Left ventricle myocardium superior (tissue), 1 donor: ENCODE results near the gene TRPM1. TPM values are rescaled to one million over a fixed set of nuclear protein-coding genes. Genes with fewer than 3 reads are reported as not detected.

Source experiments
- ATAC-seq: fragments of 200-7000 bp; cut with Tn5 transposase; one replicate; pipeline ENCODE4 v1.9.1; 2020; ENCODE audit warnings: mild to moderate bottlenecking, moderate library complexity
- DNase-seq: peaks from one replicate; pipeline ENCODE4 v3.0.0-alpha.2; 2020
- intact Hi-C: fragments of 100-400 bp; cut with micrococcal nuclease; formaldehyde crosslinking; loops from one replicate; pipeline ENCODE4 v1.11.0; 2022
- total RNA-seq: library from RNA; stranded (reverse); fragmentation: NEBNext Ultra II Directional; extraction: Animal tissue kit (Norgen Biotek cat#: 25700); gene quantifications from one replicate; pipeline ENCODE4 v1.2.1, GENCODE V29; 2021
- donor health status: DM: no; HTN: yes; CAD: no; lungs with severe emphysema.

Gene TRPM1
- total RNA-seq, 1 donor from 2014 or later: not detected

DNA sequence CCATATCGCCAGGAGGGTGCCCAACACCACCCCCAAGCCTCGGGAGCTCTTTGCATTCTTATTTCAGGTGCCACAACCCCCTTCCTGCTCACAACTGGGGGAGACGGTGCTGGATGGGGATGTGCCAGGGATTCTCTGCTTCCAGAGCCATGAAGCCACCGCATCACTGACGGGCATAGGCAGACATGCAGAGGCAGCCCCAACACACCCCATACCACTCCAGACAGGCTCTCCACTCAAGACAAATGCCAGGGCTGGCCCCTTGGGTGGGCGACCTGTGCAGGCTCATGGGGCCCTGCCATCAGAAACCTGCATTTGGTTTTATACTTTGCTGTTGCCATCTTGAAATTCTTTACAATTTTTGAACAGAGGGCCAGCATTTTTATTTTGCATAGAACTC is 27.0 kb upstream of the TRPM1 start:
- intact Hi-C loops: no loop called here
- ATAC-seq (no peak), DNase-seq (no peak)

DNA sequence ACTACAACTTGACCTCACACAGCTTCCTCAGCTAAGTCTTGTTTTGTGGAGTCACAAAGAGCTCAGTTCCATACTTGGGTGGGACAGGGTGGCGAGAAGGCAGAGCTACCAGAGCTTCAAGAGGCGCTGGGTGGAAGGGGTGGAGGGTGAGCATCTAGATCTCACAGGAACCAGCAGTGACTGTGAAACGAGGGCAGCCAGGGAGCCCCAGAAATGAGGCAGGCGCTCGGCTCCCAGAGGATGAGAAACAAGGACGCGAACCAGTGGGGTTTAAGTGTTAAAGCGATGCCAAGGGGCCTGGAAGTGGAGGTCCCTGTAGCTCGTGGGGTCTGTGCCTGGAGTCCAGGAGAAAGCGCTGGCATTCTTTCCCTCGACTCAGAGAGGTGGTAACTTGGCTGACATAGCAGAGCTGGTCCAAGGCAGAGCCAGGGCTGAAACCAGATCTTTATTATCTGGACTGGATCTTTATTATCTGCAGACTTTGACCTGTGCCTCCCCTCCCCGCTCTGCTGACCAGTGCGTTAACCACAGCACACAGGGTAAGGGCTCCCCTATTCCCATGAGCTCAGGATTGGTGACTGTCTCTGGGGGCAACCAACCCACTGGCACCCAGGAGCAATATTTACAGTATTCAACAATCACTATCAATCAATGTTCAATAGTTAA is 26.2 kb upstream of the TRPM1 start:
- no peak for DNase-seq
- intact Hi-C loops: no loop called here
- ATAC-seq: no peak

DNA sequence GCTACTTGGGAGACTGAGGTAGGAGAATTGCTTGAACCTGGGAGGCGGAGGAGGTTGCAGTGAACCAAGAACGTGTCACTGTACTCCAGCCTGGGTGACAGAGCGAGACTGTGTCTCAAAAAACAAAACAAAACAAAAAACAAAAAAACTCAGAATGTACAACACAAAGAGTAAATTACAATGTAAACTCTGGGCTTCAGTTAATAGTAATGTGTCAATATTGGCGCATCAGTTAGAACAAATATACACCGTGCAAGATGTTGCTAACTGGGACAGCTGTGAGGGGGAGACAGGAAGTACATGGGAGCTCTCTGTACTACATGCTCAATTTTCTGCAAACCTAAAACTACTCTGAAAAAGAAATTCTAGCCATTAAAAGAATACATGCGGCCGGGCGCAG is 23.5 kb upstream of the TRPM1 start:
- intact Hi-C loops: no loop called here
- DNase-seq (no peak), ATAC-seq (no peak)

GRCh38 chr15:31116423-31117030 is 15.0 kb upstream of the TRPM1 start:
- DNase-seq (no peak), ATAC-seq (no peak)
- intact Hi-C loops: no loop called here

- ATAC-seq (no peak), DNase-seq (no peak)
- intact Hi-C loops: no loop called here
Measured at GRCh38 chr15:31111091-31111647, 9.6 kb upstream of the TRPM1 start.

GRCh38 chr15:31108836-31109235 is 7.3 kb upstream of the TRPM1 start:
- DNase-seq (no peak), ATAC-seq (no peak)
- intact Hi-C loops: no loop called here

- intact Hi-C loops: no loop called here
- DNase-seq (no peak), ATAC-seq (no peak)
Measured at GRCh38 chr15:31106495-31107300, 5.2 kb upstream of the TRPM1 start.

DNA sequence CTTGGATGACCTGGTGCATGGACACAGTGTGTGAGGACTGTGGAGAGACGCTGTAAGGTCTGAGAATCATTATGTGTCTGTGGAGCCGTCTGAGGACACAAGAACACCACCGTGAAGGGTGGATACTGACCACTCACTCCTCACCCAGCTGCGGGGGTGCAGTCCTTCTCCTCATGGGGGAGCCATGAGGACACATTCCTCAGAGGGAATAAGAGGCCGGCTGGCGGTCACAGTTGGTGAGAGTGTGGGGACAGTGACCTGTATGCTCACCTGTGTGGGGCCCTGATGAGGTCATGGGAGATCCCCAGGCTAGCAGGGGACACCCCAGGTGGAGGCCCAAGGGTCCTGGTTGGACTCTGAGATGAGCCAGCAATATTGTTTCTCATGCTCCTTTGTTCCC is 2.5 kb upstream of the TRPM1 start:
- DNase-seq (no peak), ATAC-seq (no peak)
- intact Hi-C loops: no loop called here

GRCh38 chr15:31102374-31103342 is 1.1 kb upstream of the TRPM1 start:
- intact Hi-C loops: no loop called here
- DNase-seq (no peak), ATAC-seq (no peak)

DNA sequence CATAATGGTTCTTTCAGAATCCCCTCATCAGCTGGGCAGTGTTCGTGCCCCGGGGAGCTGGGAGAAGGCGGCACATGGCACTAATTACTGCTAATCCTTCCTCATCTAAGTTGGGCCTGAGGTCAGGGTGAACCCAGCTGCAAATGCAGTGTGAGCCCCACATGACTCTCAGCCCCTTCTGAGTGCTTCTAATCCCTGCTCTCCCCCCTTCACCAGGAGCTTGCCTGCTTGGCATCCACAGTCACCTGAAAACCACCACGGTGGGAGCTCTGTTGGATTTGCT is 455 bp upstream of the TRPM1 start:
- intact Hi-C loops: no loop called here
- DNase-seq: no peak
- ATAC-seq: no peak

- DNase-seq (no peak), ATAC-seq (no peak)
- intact Hi-C loops: no loop called here
Measured at GRCh38 chr15:31100738-31101137, 787 bp downstream of the TRPM1 start.

DNA sequence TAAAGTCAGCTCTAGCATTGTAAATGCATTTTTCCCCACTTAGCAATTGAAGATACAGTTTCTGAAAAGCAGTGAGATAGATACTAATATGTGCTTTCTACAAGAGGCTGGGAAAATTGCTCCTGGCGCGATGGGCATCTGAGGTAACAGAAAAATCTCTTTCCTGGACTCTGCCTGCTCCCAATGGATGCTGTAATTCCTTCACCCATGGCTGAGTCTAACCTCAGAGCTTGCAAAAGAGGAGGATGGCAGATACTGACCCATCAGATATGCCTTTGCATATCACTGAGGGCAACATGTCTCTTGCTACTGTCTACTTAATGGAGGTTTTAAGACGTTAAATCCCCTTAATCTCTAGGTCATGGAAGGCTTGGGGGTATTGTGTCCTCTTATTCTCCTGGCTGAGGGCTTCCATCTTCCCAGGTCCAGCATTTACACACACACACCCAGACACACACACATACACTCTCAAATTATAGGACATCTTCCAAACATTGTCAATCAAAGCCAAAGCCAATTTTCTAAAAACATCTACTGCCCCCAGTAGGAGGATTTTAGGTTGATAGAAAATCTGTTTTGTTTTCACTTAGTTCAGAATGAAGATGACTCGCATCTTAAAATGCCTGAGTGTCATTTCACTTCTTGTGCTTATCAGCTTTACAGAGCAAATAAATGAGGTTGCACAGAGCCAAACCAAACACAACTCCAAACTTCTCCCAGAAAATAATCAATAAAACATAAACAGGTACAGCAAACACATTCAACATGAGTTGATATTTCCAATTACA is 2.4 kb downstream of the TRPM1 start:
- no peak for DNase-seq
- intact Hi-C loops: no loop called here
- no peak for ATAC-seq

DNA sequence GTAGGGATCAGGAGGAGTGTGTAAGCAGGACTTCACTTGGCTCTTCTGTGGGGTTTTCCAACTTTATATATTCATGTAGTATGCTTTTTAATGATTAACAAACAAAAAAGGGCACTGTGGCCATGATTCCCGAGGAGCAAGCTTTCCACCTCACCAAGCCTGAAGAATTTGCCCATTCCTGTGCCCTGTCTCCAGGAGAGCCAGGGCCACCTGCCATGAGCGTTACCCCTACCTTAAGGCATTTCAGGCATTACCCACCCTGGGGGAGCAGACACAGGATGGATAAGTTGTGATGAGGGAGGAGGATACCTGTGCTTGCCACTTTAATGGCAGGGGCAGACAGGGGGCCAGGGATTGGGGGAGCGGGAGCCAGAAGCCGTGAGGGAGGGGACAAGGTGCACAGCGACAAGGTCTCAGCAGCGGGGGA is 3.0 kb downstream of the TRPM1 start:
- no peak for ATAC-seq
- intact Hi-C loops: no loop called here
- DNase-seq: no peak

DNA sequence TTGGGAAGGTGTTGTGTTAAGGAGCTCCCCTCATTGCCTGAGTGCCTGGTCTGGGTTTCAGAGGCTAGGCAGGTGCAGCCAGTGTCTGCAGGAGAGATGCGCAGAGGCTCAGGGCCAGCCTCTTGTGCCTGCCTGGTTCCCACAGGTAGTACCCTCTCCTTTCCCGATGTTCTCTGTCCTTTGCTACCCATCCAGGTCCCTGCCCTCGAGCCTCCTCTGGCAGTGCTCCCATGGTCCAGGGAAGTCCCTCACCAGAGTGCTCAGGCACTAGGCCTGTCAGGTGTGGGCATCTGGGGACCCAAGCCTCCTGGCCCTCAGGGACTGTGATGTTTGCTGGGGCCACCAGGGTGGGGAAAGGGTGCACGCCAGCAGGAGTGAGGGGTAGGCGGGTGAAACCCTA is 5.0 kb downstream of the TRPM1 start:
- ATAC-seq: no peak
- no peak for DNase-seq
- intact Hi-C loops: no loop called here

GRCh38 chr15:31091481-31091880 is 10.0 kb downstream of the TRPM1 start:
- no peak for DNase-seq
- intact Hi-C loops: no loop called here
- no peak for ATAC-seq

DNA sequence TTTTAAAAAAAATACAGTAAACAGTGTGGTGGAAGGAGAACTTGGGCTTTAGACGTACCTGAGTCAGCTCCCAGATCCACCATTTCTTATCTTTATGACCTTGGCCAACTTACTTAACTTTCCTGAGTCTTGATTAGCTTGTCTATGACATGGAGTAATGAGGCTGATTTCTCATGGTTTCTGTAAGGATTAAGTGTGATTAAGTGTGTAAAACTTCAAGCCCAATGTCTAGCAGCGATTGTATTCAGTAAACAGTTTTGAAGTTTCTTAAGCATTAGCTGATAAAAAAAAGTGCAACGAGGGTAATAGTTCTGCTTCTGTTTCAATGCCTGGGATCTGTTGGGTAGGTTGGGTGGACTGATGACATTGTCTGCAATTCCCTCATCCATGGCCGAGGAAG is 10.8 kb downstream of the TRPM1 start:
- intact Hi-C loops: no loop called here
- DNase-seq (no peak), ATAC-seq (no peak)

- no peak for DNase-seq
- intact Hi-C loops: loop anchor here (10.0 kb wide), 1 partner anchor 55 kb away; no protein-coding TSS in a partner anchor
Measured at GRCh38 chr15:31089368-31090047, 12.0 kb downstream of the TRPM1 start.

More at GRCh38 chr15:31089368-31090047, 12.0 kb downstream of the TRPM1 start:
- no peak for ATAC-seq
